NCI-H524 (cell line): ENCODE measurements around the gene PTPRCAP.
"Not testable (repeated sequence)": the region's sequence is repeated elsewhere in the genome, so short reads cannot be mapped to it uniquely, and the experiment has no call there.

Source experiments
- DNase-seq, 2 experiments: peaks; one replicate each; lab custom pipeline; 2025; lab: John Stamatoyannopoulos, UW

PTPRCAP gene

GRCh38 chr11:67440229-67441097 is 3.0 kb upstream of the PTPRCAP start:
- DNase-seq: no peak

GRCh38 chr11:67439321-67440228 is 2.1 kb upstream of the PTPRCAP start:
- DNase-seq: peak in 1 of 2 experiments; percentile 20

- no peak for DNase-seq
Measured at GRCh38 chr11:67438158-67438902, 848 bp upstream of the PTPRCAP start.

GRCh38 chr11:67437809-67438157 is 301 bp upstream of the PTPRCAP start:
- DNase-seq: no peak

GRCh38 chr11:67436459-67437081 is 912 bp downstream of the PTPRCAP start:
- no peak for DNase-seq

- DNase-seq: no peak
Measured at GRCh38 chr11:67435727-67436458, 1.6 kb downstream of the PTPRCAP start.

- DNase-seq: no peak
Measured at GRCh38 chr11:67435031-67435726, 2.3 kb downstream of the PTPRCAP start.

- no peak for DNase-seq
Measured at GRCh38 chr11:67434395-67434881, 3.0 kb downstream of the PTPRCAP start.

- no peak for DNase-seq
Measured at GRCh38 chr11:67433536-67434394, 3.7 kb downstream of the PTPRCAP start.

GRCh38 chr11:67432655-67433349 is 4.7 kb downstream of the PTPRCAP start:
- DNase-seq: no peak

GRCh38 chr11:67431346-67432249 is 5.9 kb downstream of the PTPRCAP start:
- DNase-seq: no peak

- no peak for DNase-seq
Measured at GRCh38 chr11:67429722-67430121, 7.8 kb downstream of the PTPRCAP start.

- no peak for DNase-seq
Measured at GRCh38 chr11:67429038-67429668, 8.3 kb downstream of the PTPRCAP start.

- peak; percentile 90 to 97 for DNase-seq
Measured at GRCh38 chr11:67428052-67429001, 9.2 kb downstream of the PTPRCAP start, which contains the start of gene RPS6KB2. Gene RPS6KB2, plus strand, starts transcription at chr11:67428494. Its CDS starts 52 bp downstream, at chr11:67428546.

GRCh38 chr11:67427364-67427859 is 10.1 kb downstream of the PTPRCAP start:
- DNase-seq: not testable (repeated sequence)
